ENCODE results near the gene AK3.

AK3 gene

GRCh38 chr9:4701526-4701925, 39.5 kb downstream of the AK3 start:
- TF ChIP-seq CTCF (conservative IDR thresholded peaks at IDR 0.05; ENCODE audit: low read depth) = no peak
- no peak for DNase-seq (ENCODE audit: low spot score)
- ChIA-PET CTCF (interaction anchor here (0.7 kb wide), 1 partner anchor 345 kb away, joined by 5 read pairs; no protein-coding TSS in a partner anchor), POLR2A (ENCODE audit: low non-redundant PET) (no interaction called here)
- no peak overlapping the region for H3K27ac ChIP-seq

- TF ChIP-seq CTCF (conservative IDR thresholded peaks at IDR 0.05; ENCODE audit: low read depth) = no peak
- ChIA-PET CTCF (no interaction called here), POLR2A (ENCODE audit: low non-redundant PET) (no interaction called here)
- no peak for DNase-seq (ENCODE audit: low spot score)
- H3K27ac ChIP-seq = no peak overlapping the region
Observed at GRCh38 chr9:4700932-4701331, 40.1 kb downstream of the AK3 start.

- DNase-seq (ENCODE audit: low spot score) = no peak
- POLR2A ChIA-PET (ENCODE audit: low non-redundant PET) = no interaction called here
- no peak overlapping the region for H3K27ac ChIP-seq
- CTCF ChIA-PET = no interaction called here
- TF ChIP-seq CTCF (conservative IDR thresholded peaks at IDR 0.05; ENCODE audit: low read depth) = no peak
Observed at GRCh38 chr9:4700091-4700490, 40.9 kb downstream of the AK3 start.

- no peak for DNase-seq (ENCODE audit: low spot score)
- ChIA-PET CTCF (interaction anchor here (0.6 to 0.7 kb wide), 2 partner anchors 11 to 17 kb away, joined by 3 to 4 read pairs; no protein-coding TSS in a partner anchor), POLR2A (ENCODE audit: low non-redundant PET) (no interaction called here)
- no peak overlapping the region for H3K27ac ChIP-seq
- TF ChIP-seq CTCF (conservative IDR thresholded peaks at IDR 0.05; ENCODE audit: low read depth) = no peak
Observed at GRCh38 chr9:4691795-4692194, 49.2 kb downstream of the AK3 start.

GRCh38 chr9:4690144-4690543, 50.9 kb downstream of the AK3 start:
- no peak for TF ChIP-seq CTCF (conservative IDR thresholded peaks at IDR 0.05; ENCODE audit: low read depth)
- no peak overlapping the region for H3K27ac ChIP-seq
- POLR2A ChIA-PET (ENCODE audit: low non-redundant PET) = no interaction called here
- no peak for DNase-seq (ENCODE audit: low spot score)
- CTCF ChIA-PET = no interaction called here

- H3K27ac ChIP-seq = no peak overlapping the region
- POLR2A ChIA-PET (ENCODE audit: low non-redundant PET) = no interaction called here
- CTCF ChIA-PET = no interaction called here
- TF ChIP-seq CTCF (conservative IDR thresholded peaks at IDR 0.05; ENCODE audit: low read depth) = no peak
- DNase-seq (ENCODE audit: low spot score) = no peak
Observed at GRCh38 chr9:4689687-4690104, 51.3 kb downstream of the AK3 start.

- no peak overlapping the region for H3K27ac ChIP-seq
- ChIA-PET POLR2A (ENCODE audit: low non-redundant PET) (no interaction called here), CTCF (interaction anchor here (0.6 kb wide), 1 partner anchor 51 kb away, joined by 4 read pairs; no protein-coding TSS in a partner anchor)
- no peak for DNase-seq (ENCODE audit: low spot score)
- TF ChIP-seq CTCF (conservative IDR thresholded peaks at IDR 0.05; ENCODE audit: low read depth) = no peak
Observed at GRCh38 chr9:4689021-4689420, 52.0 kb downstream of the AK3 start.

All from RWPE1 (cell line).